Esophagus muscularis mucosa (tissue), 4 donors: ENCODE measurements around the gene ZNF775.

Experiments used
- EP300 ChIP-seq: sonication (generic); formaldehyde crosslinking; IDR thresholded peaks from one replicate; pipeline ENCODE4 v1.6.1; 2017; ENCODE audit warnings: antibody characterized with exemption
- POLR2A ChIP-seq: fragments of 450-650 bp; IDR thresholded peaks from one replicate; pipeline ENCODE4 v1.6.1; 2017; ENCODE audit warnings: antibody characterized with exemption, moderate library complexity, mild to moderate bottlenecking, low read depth
- POLR2AphosphoS5 ChIP-seq, 2 donors: sonication (generic); formaldehyde crosslinking; IDR thresholded peaks; one replicate each; pipeline ENCODE4 v1.6.1; 2017; ENCODE audit warnings: antibody characterized with exemption in 2 of 2
- TF ChIP-seq, protein P1 (sequence below), 3 experiments: fragments of 200-600 bp in 2 of 3; fragments of 450-650 bp in 1 of 3; sonication (generic) in 2 of 3; IDR thresholded peaks; one replicate each; pipeline ENCODE4 v1.5.1; 2017 to 2019; ENCODE audit warnings: antibody characterized with exemption in 3 of 3, mild to moderate bottlenecking in 2 of 3, moderate library complexity in 1 of 3

GRCh38 chr7:150365194-150365593, 13.9 kb upstream of the ZNF775 start:
- TF ChIP-seq, protein P1, sequence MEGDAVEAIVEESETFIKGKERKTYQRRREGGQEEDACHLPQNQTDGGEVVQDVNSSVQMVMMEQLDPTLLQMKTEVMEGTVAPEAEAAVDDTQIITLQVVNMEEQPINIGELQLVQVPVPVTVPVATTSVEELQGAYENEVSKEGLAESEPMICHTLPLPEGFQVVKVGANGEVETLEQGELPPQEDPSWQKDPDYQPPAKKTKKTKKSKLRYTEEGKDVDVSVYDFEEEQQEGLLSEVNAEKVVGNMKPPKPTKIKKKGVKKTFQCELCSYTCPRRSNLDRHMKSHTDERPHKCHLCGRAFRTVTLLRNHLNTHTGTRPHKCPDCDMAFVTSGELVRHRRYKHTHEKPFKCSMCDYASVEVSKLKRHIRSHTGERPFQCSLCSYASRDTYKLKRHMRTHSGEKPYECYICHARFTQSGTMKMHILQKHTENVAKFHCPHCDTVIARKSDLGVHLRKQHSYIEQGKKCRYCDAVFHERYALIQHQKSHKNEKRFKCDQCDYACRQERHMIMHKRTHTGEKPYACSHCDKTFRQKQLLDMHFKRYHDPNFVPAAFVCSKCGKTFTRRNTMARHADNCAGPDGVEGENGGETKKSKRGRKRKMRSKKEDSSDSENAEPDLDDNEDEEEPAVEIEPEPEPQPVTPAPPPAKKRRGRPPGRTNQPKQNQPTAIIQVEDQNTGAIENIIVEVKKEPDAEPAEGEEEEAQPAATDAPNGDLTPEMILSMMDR (IDR thresholded peaks at IDR 0.05), result no peak
- no peak for TF ChIP-seq EP300
- no peak for TF ChIP-seq POLR2A
- TF ChIP-seq POLR2AphosphoS5 (IDR thresholded peaks at IDR 0.05), result no peak
